Adrenal gland (tissue), 5 donors: ENCODE data around the gene SNX24.

Experiments
- POLR2A ChIP-seq, 2 donors: fragments of 450-650 bp; IDR thresholded peaks; one replicate each; pipeline ENCODE4 v1.6.1; 2017; ENCODE audit warnings: antibody characterized with exemption in 2 of 2, mild to moderate bottlenecking in 2 of 2, moderate library complexity in 1 of 2
- TF ChIP-seq, protein P1 (sequence below), 6 experiments: fragments of 450-650 bp in 4 of 6; fragments of 200-600 bp in 2 of 6; sonication (generic) in 1 of 6; IDR thresholded peaks; 1 replicate in 5 of 6; 2 replicates in 1 of 6; pipeline versions ENCODE4 v1.5.1 to v1.8.0; 2016 to 2021; ENCODE audit warnings: antibody characterized with exemption in 6 of 6, mild to moderate bottlenecking in 2 of 6, moderate library complexity in 1 of 6
- donor health status: DM: no; HTN: no; CAD: no.

GRCh38 chr5:123047706-123048105 lies 202.3 kb downstream of the SNX24 start:
- no peak for TF ChIP-seq POLR2A (IDR thresholded peaks at IDR 0.05)
- TF ChIP-seq, protein P1, sequence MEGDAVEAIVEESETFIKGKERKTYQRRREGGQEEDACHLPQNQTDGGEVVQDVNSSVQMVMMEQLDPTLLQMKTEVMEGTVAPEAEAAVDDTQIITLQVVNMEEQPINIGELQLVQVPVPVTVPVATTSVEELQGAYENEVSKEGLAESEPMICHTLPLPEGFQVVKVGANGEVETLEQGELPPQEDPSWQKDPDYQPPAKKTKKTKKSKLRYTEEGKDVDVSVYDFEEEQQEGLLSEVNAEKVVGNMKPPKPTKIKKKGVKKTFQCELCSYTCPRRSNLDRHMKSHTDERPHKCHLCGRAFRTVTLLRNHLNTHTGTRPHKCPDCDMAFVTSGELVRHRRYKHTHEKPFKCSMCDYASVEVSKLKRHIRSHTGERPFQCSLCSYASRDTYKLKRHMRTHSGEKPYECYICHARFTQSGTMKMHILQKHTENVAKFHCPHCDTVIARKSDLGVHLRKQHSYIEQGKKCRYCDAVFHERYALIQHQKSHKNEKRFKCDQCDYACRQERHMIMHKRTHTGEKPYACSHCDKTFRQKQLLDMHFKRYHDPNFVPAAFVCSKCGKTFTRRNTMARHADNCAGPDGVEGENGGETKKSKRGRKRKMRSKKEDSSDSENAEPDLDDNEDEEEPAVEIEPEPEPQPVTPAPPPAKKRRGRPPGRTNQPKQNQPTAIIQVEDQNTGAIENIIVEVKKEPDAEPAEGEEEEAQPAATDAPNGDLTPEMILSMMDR (IDR thresholded peaks at IDR 0.05) = no peak
